Transverse colon (tissue), 4 donors: Measurements from ENCODE around the gene ANKRD44. TPM values are rescaled to one million over a fixed set of nuclear protein-coding genes. Genes with fewer than 3 reads are reported as not detected.

Source experiments
- DNase-seq: peaks from one replicate; pipeline ENCODE4 v3.0.0-alpha.2; 2019
- H3K27ac ChIP-seq, 4 donors: fragments of 200-600 bp; sonication (generic); 2 replicates each; pipeline ENCODE4 v1.5.1; 2016 to 2018; ENCODE audit warnings: inconsistent platforms in 4 of 4
- H3K27me3 ChIP-seq: fragments of 200-600 bp; sonication (generic); 2 replicates; pipeline ENCODE4 v1.5.1; 2017; ENCODE audit warnings: inconsistent platforms
- H3K36me3 ChIP-seq, 4 donors: fragments of 200-600 bp; sonication (generic); 2 replicates each; pipeline ENCODE4 v1.5.1; 2017 to 2019; ENCODE audit warnings: inconsistent platforms in 4 of 4
- H3K4me1 ChIP-seq, 4 donors: fragments of 200-600 bp; sonication (generic); 2 replicates each; pipeline ENCODE4 v1.5.1; 2017 to 2020; ENCODE audit warnings: inconsistent platforms in 4 of 4
- H3K4me3 ChIP-seq, 4 donors: fragments of 200-600 bp; sonication (generic); 1 replicate in 1 of 4; 2 replicates in 3 of 4; pipeline versions ENCODE4 v1.5.1 to v1.6.1; 2017 to 2019; ENCODE audit warnings: inconsistent platforms in 4 of 4
- H3K9me3 ChIP-seq, 2 donors: fragments of 200-600 bp; sonication (generic); 2 replicates each; pipeline ENCODE4 v1.5.1; 2017 to 2019; ENCODE audit warnings: inconsistent platforms in 2 of 2
- CTCF ChIP-seq, 5 experiments: fragments of 200-600 bp in 3 of 5; fragments of 450-650 bp in 2 of 5; sonication (generic) in 3 of 5; IDR thresholded peaks; 1 replicate in 2 of 5; 2 replicates in 3 of 5; pipeline ENCODE4 v1.5.1; 2016 to 2017; ENCODE audit warnings: antibody characterized with exemption in 5 of 5, inconsistent platforms in 3 of 5, mild to moderate bottlenecking in 2 of 5, moderate library complexity in 1 of 5
- EP300 ChIP-seq: sonication (generic); formaldehyde crosslinking; IDR thresholded peaks from one replicate; pipeline ENCODE4 v1.6.1; 2017; ENCODE audit warnings: antibody characterized with exemption, low read depth
- POLR2A ChIP-seq: fragments of 450-650 bp; IDR thresholded peaks from one replicate; pipeline ENCODE4 v1.6.1; 2016; ENCODE audit warnings: antibody characterized with exemption, mild to moderate bottlenecking, moderate library complexity
- POLR2AphosphoS5 ChIP-seq, 3 donors: sonication (generic); formaldehyde crosslinking; IDR thresholded peaks; one replicate each; pipeline ENCODE4 v1.6.1; 2016; ENCODE audit warnings: antibody characterized with exemption in 3 of 3
- WGBS, 2 donors: methylation state at CpG; one replicate each; pipeline ENCODE4 v1.1.5; 2018; ENCODE audit warnings: low coverage in 1 of 2; 5-methylcytosine and 5-hydroxymethylcytosine counted together
- in situ Hi-C, 4 donors: fragments of 200-750 bp; cut with MboI; loops; one replicate each; pipeline versions ENCODE4 v1.15.0 to v1.15.1; 2017; ENCODE audit warnings: low sequenced_read_pairs in 3 of 4, low pct_ligation_motif_present in 1 of 4, low pct_unique_long_range_greater_than_20kb in 1 of 4
- intact Hi-C: fragments of 100-400 bp; cut with DNase I; formaldehyde crosslinking; loops from one replicate; pipeline ENCODE4 v1.15.1; 2023; ENCODE audit warnings: low total_unique reads
- total RNA-seq, 4 donors: library from RNA; depleted of rRNA; stranded (reverse); fragments of >200 nt; gene quantifications; one replicate each; pipeline ENCODE4 v1.1.0, GENCODE V29; 2016

The ANKRD44 gene
- total RNA-seq, 4 donors from 2014 or later = 13.9 to 46.8 (median 27.5) TPM

GRCh38 chr2:197216361-197216979 lies 94.1 kb downstream of the ANKRD44 start:
- in situ Hi-C loops = no loop called here
- peaks cover 11 to 58% (median 15%) of the 10 kb centered on the region in 4 donors for H3K4me1 ChIP-seq
- H3K27ac ChIP-seq = peak overlapping the region; percentile 13 to 54 (median 31)
- no peak overlapping the region for H3K4me3 ChIP-seq
- no peaks in the 10 kb centered on the region for H3K27me3 ChIP-seq
- H3K36me3 ChIP-seq = no peaks in the 10 kb centered on the region
- no peaks in the 10 kb centered on the region for H3K9me3 ChIP-seq
- no peak for DNase-seq
- TF ChIP-seq POLR2AphosphoS5 (IDR thresholded peaks at IDR 0.05) (no peak), EP300 (no peak), POLR2A (no peak), CTCF (IDR thresholded peaks at IDR 0.05) (no peak)
- intact Hi-C loops = no loop called here
- WGBS, 2 donors = 20 to 46% methylated on average over 1 to 5 of the region's 5 CpGs

GRCh38 chr2:197215748-197216360 lies 94.7 kb downstream of the ANKRD44 start:
- WGBS, 2 donors = 48 to 67% methylated on average over 3 of the region's 3 CpGs
- intact Hi-C loops = no loop called here
- Histone ChIP-seq H3K4me3 (no peak overlapping the region), H3K9me3 (no peaks in the 10 kb centered on the region), H3K4me1 (peaks cover 12 to 63% (median 16%) of the 10 kb centered on the region in 4 donors), H3K36me3 (no peaks in the 10 kb centered on the region), H3K27me3 (no peaks in the 10 kb centered on the region), H3K27ac (peak overlapping the region; percentile 13 to 54 (median 31))
- DNase-seq = no peak
- in situ Hi-C loops = no loop called here
- TF ChIP-seq POLR2A (no peak), POLR2AphosphoS5 (IDR thresholded peaks at IDR 0.05) (no peak), CTCF (IDR thresholded peaks at IDR 0.05) (no peak), EP300 (no peak)

- TF ChIP-seq POLR2AphosphoS5 (IDR thresholded peaks at IDR 0.05) (peak in 1 of 3 donors; percentile 6), EP300 (no peak)
- Histone ChIP-seq H3K27ac (peak overlapping the region; percentile 17 to 66 (median 54)), H3K27me3 (no peaks in the 10 kb centered on the region), H3K9me3 (no peaks in the 10 kb centered on the region), H3K4me1 (peaks cover 12 to 84% (median 15%) of the 10 kb centered on the region in 4 donors), H3K36me3 (no peaks in the 10 kb centered on the region), H3K4me3 (no peak overlapping the region)
- intact Hi-C loops = no loop called here
- in situ Hi-C loops = no loop called here
- WGBS, 2 donors = 58 to 93% methylated on average over 3 to 8 of the region's 8 CpGs
- no peak for DNase-seq
These were observed 98.0 kb downstream of the ANKRD44 start for GRCh38 chr2:197212344-197213262.

GRCh38 chr2:197211881-197212342 lies 98.7 kb downstream of the ANKRD44 start:
- in situ Hi-C loops = no loop called here
- H3K4me3 ChIP-seq = no peak overlapping the region
- H3K36me3 ChIP-seq = no peaks in the 10 kb centered on the region
- TF ChIP-seq CTCF (IDR thresholded peaks at IDR 0.05) (no peak), EP300 (no peak), POLR2A (no peak), POLR2AphosphoS5 (IDR thresholded peaks at IDR 0.05) (no peak)
- intact Hi-C loops = no loop called here
- no peaks in the 10 kb centered on the region for H3K9me3 ChIP-seq
- WGBS, 2 donors = 67% methylated on average over 4 of the region's 4 CpGs; no CpG with 5 or more reads in 1 of the 2 donors
- H3K27ac ChIP-seq = peak overlapping the region; percentile 10 to 66 (median 54)
- H3K4me1 ChIP-seq = peaks cover 12 to 84% (median 17%) of the 10 kb centered on the region in 4 donors
- no peaks in the 10 kb centered on the region for H3K27me3 ChIP-seq
- no peak for DNase-seq
